CD4-positive, alpha-beta T cell treated with Interleukin-2 at 100 ng/mL for 4 hours (primary cell): ENCODE data around the gene TMEM170A.
"Not testable (repeated sequence)": the region's sequence is repeated elsewhere in the genome, so short reads cannot be mapped to it uniquely, and the experiment has no call there.

Experiments used
- DNase-seq: peaks from one replicate; pipeline ENCODE4 v3.0.0-alpha.2; 2020; ENCODE audit warnings: low spot score

The TMEM170A gene

DNA sequence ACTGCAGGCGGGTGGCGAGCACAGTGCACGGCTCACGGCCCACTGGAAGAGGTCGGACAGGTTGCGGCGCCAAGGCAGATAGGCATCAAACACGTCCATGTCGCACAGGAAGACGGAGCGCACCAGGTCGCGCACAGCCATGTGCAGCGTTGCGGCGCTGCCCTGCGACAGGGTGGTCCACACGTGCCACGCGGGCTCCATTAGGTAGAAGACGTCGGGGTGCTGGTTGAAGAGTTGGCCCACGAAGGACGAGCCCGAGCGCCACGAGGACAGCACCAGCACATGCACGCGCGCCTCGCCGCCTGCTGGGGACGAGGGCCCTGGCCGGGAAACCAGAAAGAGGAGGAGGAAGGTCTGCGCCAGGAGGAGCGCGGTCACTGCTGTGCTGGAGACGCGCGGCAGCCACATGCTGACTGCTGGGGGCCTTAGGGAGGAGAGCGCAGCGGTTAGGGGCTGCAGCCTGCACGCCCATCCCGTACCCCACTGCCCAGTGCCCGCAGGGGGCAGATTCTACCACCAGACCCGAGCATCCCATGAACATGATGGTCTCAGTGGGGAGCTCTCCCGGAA is 15.0 kb upstream of the TMEM170A start:
- DNase-seq: no peak

DNA sequence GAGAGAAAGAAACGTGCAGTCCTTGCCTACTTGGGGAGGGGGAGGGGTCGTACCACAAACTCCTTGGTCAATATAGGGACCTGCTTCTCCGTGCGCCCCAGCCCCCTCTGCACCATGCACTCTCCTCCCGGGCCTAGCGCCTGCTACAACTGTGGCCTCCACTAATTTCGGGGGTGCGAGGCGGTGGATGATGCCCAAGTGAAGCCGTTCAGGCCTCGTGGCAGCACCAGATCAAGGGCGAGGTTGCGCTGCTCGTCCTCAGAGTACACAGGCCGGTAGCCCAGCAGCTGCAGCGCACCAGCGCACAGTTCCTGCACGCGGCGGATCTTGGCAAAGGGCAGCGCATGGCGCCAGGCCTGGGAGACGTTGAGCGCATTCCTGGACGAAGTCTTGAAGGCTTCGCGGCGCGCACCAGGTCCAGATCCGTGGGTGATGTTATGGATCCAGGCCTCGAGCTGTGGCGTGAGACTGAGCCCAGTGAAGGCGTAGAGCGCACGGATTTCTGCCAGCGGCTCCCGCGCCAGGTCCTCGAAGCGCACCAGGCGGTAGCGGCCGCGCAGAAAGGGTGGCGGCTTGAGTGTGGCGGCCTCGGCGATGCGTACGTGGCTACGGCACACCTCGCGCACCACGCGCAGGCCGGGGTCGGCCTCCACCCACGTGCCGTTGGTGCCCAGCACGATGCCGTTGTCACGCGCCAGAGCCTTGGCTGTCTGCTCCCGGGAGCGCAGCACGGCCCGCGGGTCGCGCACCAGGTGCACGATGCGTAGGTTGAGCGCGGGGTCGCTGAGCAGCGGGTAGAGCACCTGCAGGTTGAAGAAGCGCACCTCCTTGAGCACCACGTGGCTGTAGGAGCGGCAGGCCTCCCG is 14.2 kb upstream of the TMEM170A start:
- no peak for DNase-seq

- DNase-seq: no peak
Measured at GRCh38 chr16:75477680-75478473, 13.4 kb upstream of the TMEM170A start.

- DNase-seq: no peak
Measured at GRCh38 chr16:75476817-75477216, 12.3 kb upstream of the TMEM170A start.

DNA sequence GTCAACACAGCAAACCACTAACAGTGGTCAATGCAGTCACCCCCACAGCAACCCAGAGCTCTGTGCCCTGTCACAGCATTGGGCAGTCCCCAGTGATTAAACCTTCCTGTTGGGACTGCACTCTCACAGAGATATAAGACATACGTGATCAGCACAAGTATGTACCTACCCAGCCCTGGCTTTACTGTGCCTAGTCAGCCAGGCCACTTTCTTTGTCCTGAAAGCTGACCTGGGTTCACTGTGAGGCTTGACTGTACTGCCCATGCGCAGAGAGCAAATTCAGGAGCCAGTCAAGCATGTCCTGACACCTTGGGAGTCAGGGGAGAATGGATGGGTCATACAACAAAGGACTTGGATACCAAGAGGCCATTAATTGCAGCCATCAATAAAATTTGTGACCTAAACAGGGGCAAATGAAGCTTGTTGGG is 10.9 kb upstream of the TMEM170A start:
- no peak for DNase-seq

DNA sequence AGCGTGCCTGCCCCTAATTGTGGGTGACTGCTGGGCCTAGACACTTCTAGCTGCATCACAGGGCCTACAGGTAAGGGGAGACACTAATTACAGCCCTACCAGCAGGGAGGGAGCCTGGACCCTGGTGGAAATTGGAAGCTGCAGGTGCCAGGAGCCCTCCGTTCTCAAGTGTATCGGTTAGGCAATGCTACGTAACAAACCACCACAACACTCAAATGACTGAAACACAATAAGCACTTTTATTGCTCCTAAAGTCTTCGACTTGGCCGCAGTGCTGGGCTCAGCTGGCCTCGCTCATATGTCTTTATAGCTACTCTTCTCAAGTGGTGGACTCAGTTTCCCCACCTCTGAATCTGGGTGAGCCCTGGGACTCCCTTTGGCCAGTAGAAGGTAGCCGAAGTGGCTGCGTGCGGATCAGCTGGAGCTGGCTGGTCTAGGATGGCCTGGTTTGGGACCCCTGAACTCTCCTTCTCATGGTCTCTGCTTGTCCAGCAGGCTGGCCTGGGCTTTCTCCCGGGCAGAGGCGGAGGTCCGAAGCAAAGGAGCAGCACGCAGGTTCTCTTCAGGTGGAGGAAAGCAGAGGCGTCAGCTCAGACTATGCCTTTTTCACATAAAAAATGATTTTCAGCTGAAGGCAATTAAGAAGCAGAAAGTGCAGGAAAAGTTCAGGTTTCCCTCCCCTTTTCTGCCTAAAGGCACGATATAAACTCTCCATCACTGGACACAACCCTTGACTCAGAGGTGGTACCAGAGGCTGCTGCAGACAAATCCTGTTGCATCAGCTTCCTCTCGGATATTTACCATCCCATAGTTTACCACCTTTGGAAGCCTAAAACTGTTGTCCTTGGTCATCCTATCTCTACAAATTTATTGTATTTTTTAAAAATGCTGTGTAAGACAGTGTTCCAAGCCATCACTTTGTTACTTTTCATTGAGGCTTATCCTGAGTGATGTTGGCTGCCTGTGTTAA is 8.7 kb upstream of the TMEM170A start:
- no peak for DNase-seq

DNA sequence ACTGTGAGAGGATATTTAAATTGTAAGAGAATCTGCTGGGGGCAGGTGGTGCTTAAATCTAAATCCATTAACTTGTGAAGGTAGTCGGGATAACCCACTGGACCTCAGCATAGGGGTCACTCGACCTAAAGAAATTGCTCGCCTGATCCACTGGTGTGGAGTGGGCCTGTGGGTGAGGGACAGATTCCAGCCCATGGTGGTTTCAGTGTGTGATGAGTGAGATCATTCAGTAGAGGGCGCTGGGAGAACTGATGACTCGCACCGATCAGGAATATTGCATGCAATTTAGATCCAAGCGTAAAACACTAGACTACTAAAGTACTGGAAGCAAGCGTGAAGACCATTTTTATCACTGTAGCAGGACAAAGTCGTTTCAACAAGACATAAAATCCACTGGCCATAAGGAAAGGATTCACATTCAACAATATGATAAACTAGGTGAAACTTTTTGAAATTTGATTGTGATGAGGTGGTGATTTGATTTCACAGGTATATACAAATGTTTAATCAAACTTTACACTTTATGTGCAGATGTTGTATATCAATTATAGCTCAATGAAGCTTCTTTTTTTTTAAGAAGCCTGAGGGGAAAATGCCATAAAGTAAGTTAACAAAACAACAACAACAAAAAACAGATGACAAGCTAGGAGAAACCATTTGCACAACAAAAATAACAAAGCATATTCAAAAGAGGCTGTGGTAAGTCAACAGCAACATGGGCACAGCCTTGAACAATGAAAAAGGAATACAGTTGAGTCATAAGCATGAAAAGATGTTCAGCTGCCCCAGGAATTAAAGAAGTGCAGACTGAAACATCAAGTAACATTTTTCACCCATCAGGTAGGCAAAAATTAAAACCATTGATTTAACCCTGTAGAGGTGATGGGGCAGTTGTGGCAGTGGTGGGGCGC is 7.5 kb upstream of the TMEM170A start:
- peak; percentile 70 for DNase-seq

- DNase-seq: no peak
Measured at GRCh38 chr16:75466760-75467159, 2.3 kb upstream of the TMEM170A start.

GRCh38 chr16:75463389-75464121 is 934 bp downstream of the TMEM170A start:
- DNase-seq: peak; percentile 12

GRCh38 chr16:75462806-75463205 is 1.7 kb downstream of the TMEM170A start:
- DNase-seq: peak; percentile 44

DNA sequence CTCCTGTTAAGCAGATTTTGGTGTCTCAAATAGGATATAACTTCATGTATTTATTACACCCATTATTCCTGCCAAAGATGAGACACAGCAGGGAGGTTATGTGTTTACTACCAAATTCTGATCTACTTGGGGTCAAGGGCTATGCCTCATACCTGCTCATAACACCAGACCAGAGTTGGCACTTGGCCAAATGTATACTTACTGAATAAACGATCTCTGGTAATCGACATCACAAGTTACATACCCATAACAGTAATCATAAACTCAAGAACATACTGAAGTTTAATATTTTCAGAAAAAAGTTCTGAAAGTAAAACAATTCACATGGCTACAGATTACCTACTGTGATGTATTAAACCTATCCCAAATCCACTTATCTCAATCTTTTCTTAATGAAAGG is 2.9 kb downstream of the TMEM170A start:
- DNase-seq: no peak

DNA sequence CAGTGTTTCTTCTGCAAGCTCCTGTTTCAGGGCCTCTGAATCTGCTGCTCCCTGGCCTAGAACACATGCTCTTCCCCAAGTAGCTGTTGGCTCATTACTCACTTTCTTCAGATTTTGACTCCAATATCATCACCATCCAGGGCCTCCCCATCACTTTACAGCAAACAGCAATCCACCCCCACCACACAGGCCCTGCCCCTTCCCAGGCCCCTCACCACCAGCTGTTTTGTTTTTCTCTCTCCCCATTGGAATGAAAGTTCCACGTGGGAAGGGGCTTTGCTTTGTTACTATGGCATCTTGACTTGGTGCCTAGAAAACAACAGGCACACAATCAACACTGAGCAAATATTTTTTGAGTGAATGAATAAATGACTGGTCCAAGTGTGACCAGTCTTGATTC is 4.0 kb downstream of the TMEM170A start:
- no peak for DNase-seq

DNA sequence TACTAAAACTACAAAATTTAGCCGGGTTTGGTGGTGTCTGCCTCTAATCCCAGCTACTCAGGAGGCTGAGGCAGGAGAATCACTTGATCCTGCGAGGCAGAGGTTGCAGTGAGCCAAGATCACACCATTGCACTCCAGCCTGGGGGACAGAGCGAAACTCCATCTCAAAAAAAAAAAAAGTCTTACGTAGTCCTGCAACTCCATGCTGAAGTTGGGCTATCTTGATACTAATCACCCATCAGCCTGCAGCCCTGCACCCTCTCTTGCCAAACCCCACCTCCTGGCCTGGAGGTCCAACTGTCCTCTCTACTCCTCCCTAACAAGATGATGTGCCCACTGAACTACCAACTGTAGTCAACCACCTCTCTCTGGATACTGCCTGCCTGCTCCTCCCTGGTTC is 4.8 kb downstream of the TMEM170A start:
- no peak for DNase-seq

GRCh38 chr16:75458439-75458838 is 6.0 kb downstream of the TMEM170A start:
- DNase-seq: no peak

GRCh38 chr16:75458029-75458428 is 6.5 kb downstream of the TMEM170A start:
- no peak for DNase-seq

DNA sequence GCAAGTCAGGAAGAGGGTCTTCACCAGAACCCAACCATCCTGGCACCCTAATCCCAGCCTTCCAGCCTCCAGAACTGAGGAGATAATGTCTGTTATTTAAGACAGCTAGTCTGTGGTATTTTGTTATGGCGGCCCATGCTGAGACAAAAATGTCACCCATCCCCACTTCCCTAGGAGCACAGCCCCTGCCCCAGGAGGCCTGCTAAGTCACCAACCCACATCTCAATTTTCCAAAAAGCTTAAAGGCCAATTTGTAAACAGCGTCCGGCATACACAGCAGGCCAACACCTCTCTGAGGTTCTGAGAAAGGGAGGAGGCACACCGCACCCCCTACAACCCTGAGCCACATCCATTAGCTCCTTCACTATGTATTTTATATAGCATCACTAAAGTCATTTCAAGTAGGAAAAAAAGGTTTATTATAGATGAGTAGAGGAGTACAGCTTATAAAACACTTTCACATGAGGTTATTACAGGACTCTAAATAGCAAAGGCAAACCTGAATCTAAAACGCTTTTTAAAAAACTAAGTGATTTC is 6.9 kb downstream of the TMEM170A start:
- DNase-seq: no peak

DNA sequence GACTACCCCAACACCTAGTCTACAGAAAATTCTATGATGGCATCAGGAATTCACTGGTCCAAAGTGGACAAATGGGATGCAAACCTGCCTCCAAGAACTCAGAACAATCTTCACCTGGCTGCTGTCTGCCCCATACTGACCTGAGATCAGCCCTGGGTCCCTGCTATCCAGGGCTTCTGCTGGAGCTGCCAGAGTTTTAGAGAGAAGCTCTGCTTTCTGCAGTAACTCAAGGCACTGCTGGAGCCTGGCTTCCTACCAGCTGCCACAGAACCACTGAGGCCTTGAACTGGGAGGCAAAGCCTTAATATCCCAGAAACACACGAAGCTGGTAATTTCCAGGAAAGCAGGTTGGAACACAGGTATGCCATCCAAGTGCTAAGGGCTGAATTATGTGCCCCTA is 7.5 kb downstream of the TMEM170A start:
- no peak for DNase-seq

DNA sequence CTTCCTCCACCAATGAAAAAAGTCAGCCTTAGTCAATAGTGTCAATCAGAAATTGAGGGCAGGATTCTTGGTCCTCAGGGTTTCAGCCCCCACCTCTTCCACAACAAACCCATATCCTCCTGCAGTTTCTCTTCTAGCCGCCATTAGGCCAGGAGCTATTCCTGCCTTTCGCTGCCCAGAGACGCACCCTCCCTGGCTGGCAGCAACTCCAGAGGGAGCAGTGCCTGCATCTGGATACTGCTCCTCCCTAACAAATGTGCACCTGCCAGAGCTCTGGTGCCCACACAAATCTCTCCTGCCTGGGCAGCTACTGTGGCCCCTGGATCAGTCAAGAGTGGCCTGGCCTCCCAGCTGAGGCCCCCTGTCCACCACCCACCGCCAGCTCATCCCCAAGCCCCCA is 8.0 kb downstream of the TMEM170A start:
- not testable (repeated sequence) for DNase-seq

DNA sequence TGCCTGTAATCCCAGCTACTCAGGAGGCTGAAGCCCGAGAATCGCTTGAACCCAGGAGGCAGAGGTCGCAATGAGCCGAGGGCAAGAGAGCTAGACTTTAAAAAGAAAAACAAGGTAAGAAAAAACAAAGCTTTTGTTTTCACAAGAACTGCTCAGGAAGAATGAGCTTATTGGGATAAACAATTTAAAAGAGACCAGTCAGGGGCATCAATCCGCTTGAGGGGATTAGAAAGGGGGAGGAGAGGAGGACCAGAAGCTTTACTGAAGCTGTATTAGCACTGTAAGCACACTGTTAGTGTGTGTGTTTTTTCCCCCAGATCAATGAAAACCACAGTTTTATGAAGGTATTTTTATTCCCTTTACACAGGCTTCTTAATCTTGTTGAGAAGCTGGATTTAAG is 8.8 kb downstream of the TMEM170A start:
- no peak for DNase-seq
